Cerebellar nuclear complex (tissue), 1 donor: ENCODE data around the gene SLC10A7.

Experiments used
- DNase-seq, 2 experiments: peaks; one replicate each; lab custom pipeline; 2025; lab: John Stamatoyannopoulos, UW

The SLC10A7 gene

GRCh38 chr4:146257511-146257910 is 264.2 kb downstream of the SLC10A7 start:
- no peak for DNase-seq

- no peak for DNase-seq
Observed at GRCh38 chr4:146256328-146256727, 265.4 kb downstream of the SLC10A7 start.

GRCh38 chr4:146255874-146256273 is 265.9 kb downstream of the SLC10A7 start:
- DNase-seq = no peak

- no peak for DNase-seq
Observed at GRCh38 chr4:146255463-146255862, 266.3 kb downstream of the SLC10A7 start.

GRCh38 chr4:146252969-146253611 is 268.6 kb downstream of the SLC10A7 start:
- no peak for DNase-seq

- DNase-seq = no peak
Observed at GRCh38 chr4:146247356-146247755, 274.4 kb downstream of the SLC10A7 start.

GRCh38 chr4:146246381-146246780 is 275.4 kb downstream of the SLC10A7 start:
- no peak for DNase-seq

GRCh38 chr4:146245850-146246249 is 275.9 kb downstream of the SLC10A7 start:
- no peak for DNase-seq

- DNase-seq = no peak
Observed at GRCh38 chr4:146245246-146245645, 276.5 kb downstream of the SLC10A7 start.

- DNase-seq = no peak
Observed at GRCh38 chr4:146244496-146244895, 277.2 kb downstream of the SLC10A7 start.

GRCh38 chr4:146243883-146244277 is 277.9 kb downstream of the SLC10A7 start:
- no peak for DNase-seq

- no peak for DNase-seq
Observed at GRCh38 chr4:146243141-146243882, 278.4 kb downstream of the SLC10A7 start.

- no peak for DNase-seq
Observed at GRCh38 chr4:146238107-146238506, 283.6 kb downstream of the SLC10A7 start.

GRCh38 chr4:146237092-146237491 is 284.6 kb downstream of the SLC10A7 start:
- no peak for DNase-seq

- DNase-seq = no peak
Observed at GRCh38 chr4:146236216-146236615, 285.5 kb downstream of the SLC10A7 start.

GRCh38 chr4:146235654-146236177 is 286.0 kb downstream of the SLC10A7 start:
- DNase-seq = no peak

GRCh38 chr4:146232131-146232722 is 289.5 kb downstream of the SLC10A7 start:
- no peak for DNase-seq

- no peak for DNase-seq
Observed at GRCh38 chr4:146229406-146229805, 292.3 kb downstream of the SLC10A7 start.

GRCh38 chr4:146224326-146224966 is 297.3 kb downstream of the SLC10A7 start:
- no peak for DNase-seq

GRCh38 chr4:146222313-146222712 is 299.4 kb downstream of the SLC10A7 start:
- no peak for DNase-seq

- no peak for DNase-seq
Observed at GRCh38 chr4:146214238-146214637, 307.5 kb downstream of the SLC10A7 start, which contains the start of gene REELD1. Gene REELD1 (plus strand): TSS chr4:146214538. CDS start chr4:146216953, 2,415 bp downstream.

GRCh38 chr4:146212781-146213180 is 309.0 kb downstream of the SLC10A7 start:
- no peak for DNase-seq
